GM23338 (cell line): ENCODE data around the gene ADAM30. TPM values are rescaled to one million over a fixed set of nuclear protein-coding genes. Genes with fewer than 3 reads are reported as not detected.

ENCODE experiments used
- ATAC-seq: fragments of 200-7000 bp; cut with Tn5 transposase; 3 replicates; pipeline ENCODE4 v1.9.1; 2020
- DNase-seq: peaks from one replicate; pipeline ENCODE4 v3.0.0-alpha.2; 2015; ENCODE audit warnings: low spot score
- H2AFZ ChIP-seq: fragments of 200-600 bp; sonication (generic); 2 replicates; pipeline ENCODE4 v1.8.0; 2016; ENCODE audit warnings: antibody characterized with exemption, mild to moderate bottlenecking, moderate library complexity
- H3F3A ChIP-seq: fragments of 200-600 bp; sonication (generic); replicated peaks from 2 replicates; pipeline ENCODE4 v1.8.0; 2017; ENCODE audit warnings: antibody characterized with exemption, mixed run types, low read depth
- H3K27ac ChIP-seq: fragments of 200-600 bp; sonication (generic); 2 replicates; pipeline ENCODE4 v1.6.1; 2016; ENCODE audit warnings: low read depth
- H3K27me3 ChIP-seq: fragments of 200-600 bp; sonication (generic); 2 replicates; pipeline ENCODE4 v1.8.0; 2016; ENCODE audit warnings: mild to moderate bottlenecking, mixed run types, moderate library complexity; ENCODE audit not compliant: insufficient read depth
- H3K36me3 ChIP-seq: fragments of 200-600 bp; sonication (generic); 2 replicates; pipeline ENCODE4 v1.8.0; 2016; ENCODE audit warnings: mild to moderate bottlenecking; ENCODE audit not compliant: insufficient read depth
- H3K4me1 ChIP-seq: fragments of 200-600 bp; sonication (generic); 2 replicates; pipeline ENCODE4 v1.8.0; 2016; ENCODE audit warnings: mild to moderate bottlenecking, moderate library complexity; ENCODE audit not compliant: insufficient read depth
- H3K4me2 ChIP-seq: fragments of 200-600 bp; sonication (generic); 2 replicates; pipeline ENCODE4 v1.7.1; 2017; ENCODE audit warnings: mixed run types
- H3K4me3 ChIP-seq: fragments of 200-600 bp; sonication (generic); 2 replicates; pipeline ENCODE4 v1.6.1; 2016; ENCODE audit warnings: mixed run types
- H3K79me2 ChIP-seq: fragments of 200-600 bp; sonication (generic); replicated peaks from 2 replicates; pipeline ENCODE4 v1.8.0; 2017; ENCODE audit warnings: mild to moderate bottlenecking; ENCODE audit not compliant: insufficient read depth
- H3K9me2 ChIP-seq: fragments of 200-600 bp; sonication (generic); 2 replicates; pipeline ENCODE4 v1.8.0; 2017; ENCODE audit not compliant: insufficient read depth
- H4K20me1 ChIP-seq: fragments of 200-600 bp; sonication (generic); replicated peaks from 2 replicates; pipeline ENCODE4 v1.8.0; 2017; ENCODE audit warnings: mild to moderate bottlenecking; ENCODE audit not compliant: insufficient read depth
- H3K27ac Mint-ChIP-seq: 2 replicates; pipeline ENCODE4 v1.8.0; 2020; ENCODE audit warnings: inconsistent platforms, mild to moderate bottlenecking, moderate library complexity, mixed read lengths
- H3K27me3 Mint-ChIP-seq: 3 replicates; pipeline ENCODE4 v1.8.0; 2022; ENCODE audit warnings: low read depth, mild to moderate bottlenecking, moderate library complexity, mixed read lengths, inconsistent platforms; ENCODE audit not compliant: insufficient read depth, poor library complexity
- H3K36me3 Mint-ChIP-seq: 3 replicates; pipeline ENCODE4 v1.8.0; 2021; ENCODE audit warnings: low read depth, mild to moderate bottlenecking, inconsistent platforms, moderate library complexity, mixed read lengths
- H3K4me1 Mint-ChIP-seq: 3 replicates; pipeline ENCODE4 v1.8.0; 2020; ENCODE audit warnings: mild to moderate bottlenecking, inconsistent platforms, mixed read lengths
- H3K4me3 Mint-ChIP-seq: 3 replicates; pipeline ENCODE4 v1.8.0; 2021; ENCODE audit warnings: moderate library complexity, mild to moderate bottlenecking, inconsistent platforms, mixed read lengths
- H3K9me3 Mint-ChIP-seq: 3 replicates; pipeline ENCODE4 v1.8.0; 2020; ENCODE audit warnings: moderate library complexity, mild to moderate bottlenecking, inconsistent platforms, mixed read lengths
- CREB1 ChIP-seq: fragments of 250-450 bp; sonication (Bioruptor Pico); IDR thresholded peaks from 2 replicates; pipeline ENCODE4 v1.5.0; 2020; ENCODE audit warnings: low read depth, mild to moderate bottlenecking, moderate library complexity
- EZH2 ChIP-seq: fragments of 200-600 bp; sonication (generic); IDR thresholded peaks from one replicate; pipeline ENCODE4 v1.8.0; 2017; ENCODE audit warnings: antibody characterized with exemption, mild to moderate bottlenecking, low read depth; ENCODE audit not compliant: unreplicated experiment
- EZH2phosphoT487 ChIP-seq: fragments of 200-600 bp; sonication (generic); IDR thresholded peaks from one replicate; pipeline ENCODE4 v1.8.1; 2018; ENCODE audit warnings: antibody characterized with exemption; ENCODE audit not compliant: unreplicated experiment
- JUNB ChIP-seq: IDR thresholded peaks from one replicate; pipeline ENCODE4 v1.6.1; 2016; ENCODE audit warnings: antibody characterized with exemption; ENCODE audit not compliant: unreplicated experiment
- NANOG ChIP-seq: IDR thresholded peaks from 2 replicates; pipeline ENCODE4 v1.6.1; 2016; ENCODE audit warnings: antibody characterized with exemption, borderline replicate concordance
- POLR2AphosphoS5 ChIP-seq: IDR thresholded peaks from 2 replicates; pipeline ENCODE4 v1.6.1; 2016; ENCODE audit warnings: antibody characterized with exemption, low read depth
- STAT1 ChIP-seq: IDR thresholded peaks from one replicate; pipeline ENCODE4 v1.6.1; 2016; ENCODE audit warnings: antibody characterized with exemption; ENCODE audit not compliant: unreplicated experiment
- ZNF114 ChIP-seq: fragments of 250-450 bp; sonication (Bioruptor Pico); IDR thresholded peaks from 2 replicates; pipeline ENCODE4 v1.5.0; 2020; ENCODE audit warnings: mild to moderate bottlenecking, moderate library complexity
- ZNF331 ChIP-seq: fragments of 250-450 bp; sonication (Bioruptor Pico); IDR thresholded peaks from 2 replicates; pipeline ENCODE4 v1.5.0; 2020; ENCODE audit warnings: low read depth, mild to moderate bottlenecking, moderate library complexity
- polyA plus RNA-seq: library from polyadenylated mRNA; unstranded; fragments of >200 nt; fragmentation: Nextera tagmentation; extraction: Ambion mirVana; gene quantifications from 2 replicates; pipeline ENCODE4 v1.2.1, GENCODE V29; 2016
- total RNA-seq: library from RNA; depleted of rRNA; stranded (reverse); fragments of >200 nt; shearing (Covaris generic); gene quantifications from 2 replicates; pipeline ENCODE4 v1.2.3, GENCODE V29; 2014
- TF ChIP-seq, protein P1 (sequence below), 2 experiments: fragments of 200-600 bp in 1 of 2; sonication (generic) in 1 of 2; conservative IDR thresholded peaks; 2 replicates each; pipeline versions ENCODE4 v1.5.1 to v1.6.1; 2016 to 2017; ENCODE audit warnings: antibody characterized with exemption in 2 of 2, low read depth in 2 of 2, mild to moderate bottlenecking in 2 of 2, moderate library complexity in 1 of 2
- TF ChIP-seq, protein P2 (sequence below): fragments of 250-450 bp; sonication (Bioruptor Pico); IDR thresholded peaks from 2 replicates; pipeline ENCODE4 v1.5.0; 2020; ENCODE audit warnings: mild to moderate bottlenecking, moderate library complexity
- TF ChIP-seq, protein P3 (sequence below): IDR thresholded peaks from one replicate; pipeline ENCODE4 v1.6.1; 2018; ENCODE audit warnings: antibody characterized with exemption; ENCODE audit not compliant: unreplicated experiment
- TF ChIP-seq, protein P4 (sequence below): IDR thresholded peaks from 2 replicates; pipeline ENCODE4 v1.6.1; 2016; ENCODE audit warnings: antibody characterized with exemption

The ADAM30 gene
- total and polyA plus RNA-seq, 2 experiments from 2014 or later: not detected

DNA sequence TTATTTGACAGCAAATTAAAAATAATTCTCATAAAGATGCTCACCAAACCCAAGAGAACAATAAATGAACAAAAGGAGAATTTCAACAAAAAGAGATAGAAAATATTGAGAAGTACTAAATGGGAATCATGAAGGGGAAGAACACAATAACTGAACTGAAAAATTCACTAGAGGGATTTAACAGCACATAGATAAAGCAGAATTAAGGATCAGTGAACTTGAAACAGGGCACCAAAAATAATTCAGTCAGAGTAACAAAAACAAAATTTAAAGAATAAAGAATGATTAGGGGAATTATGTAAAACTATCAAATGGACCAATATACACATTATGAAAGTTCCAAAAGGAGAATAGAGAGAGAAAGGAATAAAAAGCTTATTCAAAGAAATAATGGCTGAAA is 7.8 kb downstream of the ADAM30 start:
- no peaks in the 10 kb centered on the region for H4K20me1 ChIP-seq
- ATAC-seq: no peak
- H3K9me2 ChIP-seq: no peaks in the 10 kb centered on the region
- no peak overlapping the region for H3K4me2 ChIP-seq
- no peak overlapping the region for H3K4me3 ChIP-seq
- H3F3A ChIP-seq: no peaks in the 10 kb centered on the region
- H3K36me3 ChIP-seq: no peaks in the 10 kb centered on the region
- TF ChIP-seq JUNB (no peak), ZNF331 (CRISPR knock-in tag) (no peak), STAT1 (no peak), CREB1 (CRISPR knock-in tag) (no peak), EZH2phosphoT487 (no peak), EZH2 (no peak), POLR2AphosphoS5 (no peak), ZNF114 (no peak), NANOG (no peak)
- TF ChIP-seq, protein P1, sequence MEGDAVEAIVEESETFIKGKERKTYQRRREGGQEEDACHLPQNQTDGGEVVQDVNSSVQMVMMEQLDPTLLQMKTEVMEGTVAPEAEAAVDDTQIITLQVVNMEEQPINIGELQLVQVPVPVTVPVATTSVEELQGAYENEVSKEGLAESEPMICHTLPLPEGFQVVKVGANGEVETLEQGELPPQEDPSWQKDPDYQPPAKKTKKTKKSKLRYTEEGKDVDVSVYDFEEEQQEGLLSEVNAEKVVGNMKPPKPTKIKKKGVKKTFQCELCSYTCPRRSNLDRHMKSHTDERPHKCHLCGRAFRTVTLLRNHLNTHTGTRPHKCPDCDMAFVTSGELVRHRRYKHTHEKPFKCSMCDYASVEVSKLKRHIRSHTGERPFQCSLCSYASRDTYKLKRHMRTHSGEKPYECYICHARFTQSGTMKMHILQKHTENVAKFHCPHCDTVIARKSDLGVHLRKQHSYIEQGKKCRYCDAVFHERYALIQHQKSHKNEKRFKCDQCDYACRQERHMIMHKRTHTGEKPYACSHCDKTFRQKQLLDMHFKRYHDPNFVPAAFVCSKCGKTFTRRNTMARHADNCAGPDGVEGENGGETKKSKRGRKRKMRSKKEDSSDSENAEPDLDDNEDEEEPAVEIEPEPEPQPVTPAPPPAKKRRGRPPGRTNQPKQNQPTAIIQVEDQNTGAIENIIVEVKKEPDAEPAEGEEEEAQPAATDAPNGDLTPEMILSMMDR (conservative IDR thresholded peaks at IDR 0.05; ENCODE audit: low read depth in 2 of 2): no peak
- TF ChIP-seq, protein P2, sequence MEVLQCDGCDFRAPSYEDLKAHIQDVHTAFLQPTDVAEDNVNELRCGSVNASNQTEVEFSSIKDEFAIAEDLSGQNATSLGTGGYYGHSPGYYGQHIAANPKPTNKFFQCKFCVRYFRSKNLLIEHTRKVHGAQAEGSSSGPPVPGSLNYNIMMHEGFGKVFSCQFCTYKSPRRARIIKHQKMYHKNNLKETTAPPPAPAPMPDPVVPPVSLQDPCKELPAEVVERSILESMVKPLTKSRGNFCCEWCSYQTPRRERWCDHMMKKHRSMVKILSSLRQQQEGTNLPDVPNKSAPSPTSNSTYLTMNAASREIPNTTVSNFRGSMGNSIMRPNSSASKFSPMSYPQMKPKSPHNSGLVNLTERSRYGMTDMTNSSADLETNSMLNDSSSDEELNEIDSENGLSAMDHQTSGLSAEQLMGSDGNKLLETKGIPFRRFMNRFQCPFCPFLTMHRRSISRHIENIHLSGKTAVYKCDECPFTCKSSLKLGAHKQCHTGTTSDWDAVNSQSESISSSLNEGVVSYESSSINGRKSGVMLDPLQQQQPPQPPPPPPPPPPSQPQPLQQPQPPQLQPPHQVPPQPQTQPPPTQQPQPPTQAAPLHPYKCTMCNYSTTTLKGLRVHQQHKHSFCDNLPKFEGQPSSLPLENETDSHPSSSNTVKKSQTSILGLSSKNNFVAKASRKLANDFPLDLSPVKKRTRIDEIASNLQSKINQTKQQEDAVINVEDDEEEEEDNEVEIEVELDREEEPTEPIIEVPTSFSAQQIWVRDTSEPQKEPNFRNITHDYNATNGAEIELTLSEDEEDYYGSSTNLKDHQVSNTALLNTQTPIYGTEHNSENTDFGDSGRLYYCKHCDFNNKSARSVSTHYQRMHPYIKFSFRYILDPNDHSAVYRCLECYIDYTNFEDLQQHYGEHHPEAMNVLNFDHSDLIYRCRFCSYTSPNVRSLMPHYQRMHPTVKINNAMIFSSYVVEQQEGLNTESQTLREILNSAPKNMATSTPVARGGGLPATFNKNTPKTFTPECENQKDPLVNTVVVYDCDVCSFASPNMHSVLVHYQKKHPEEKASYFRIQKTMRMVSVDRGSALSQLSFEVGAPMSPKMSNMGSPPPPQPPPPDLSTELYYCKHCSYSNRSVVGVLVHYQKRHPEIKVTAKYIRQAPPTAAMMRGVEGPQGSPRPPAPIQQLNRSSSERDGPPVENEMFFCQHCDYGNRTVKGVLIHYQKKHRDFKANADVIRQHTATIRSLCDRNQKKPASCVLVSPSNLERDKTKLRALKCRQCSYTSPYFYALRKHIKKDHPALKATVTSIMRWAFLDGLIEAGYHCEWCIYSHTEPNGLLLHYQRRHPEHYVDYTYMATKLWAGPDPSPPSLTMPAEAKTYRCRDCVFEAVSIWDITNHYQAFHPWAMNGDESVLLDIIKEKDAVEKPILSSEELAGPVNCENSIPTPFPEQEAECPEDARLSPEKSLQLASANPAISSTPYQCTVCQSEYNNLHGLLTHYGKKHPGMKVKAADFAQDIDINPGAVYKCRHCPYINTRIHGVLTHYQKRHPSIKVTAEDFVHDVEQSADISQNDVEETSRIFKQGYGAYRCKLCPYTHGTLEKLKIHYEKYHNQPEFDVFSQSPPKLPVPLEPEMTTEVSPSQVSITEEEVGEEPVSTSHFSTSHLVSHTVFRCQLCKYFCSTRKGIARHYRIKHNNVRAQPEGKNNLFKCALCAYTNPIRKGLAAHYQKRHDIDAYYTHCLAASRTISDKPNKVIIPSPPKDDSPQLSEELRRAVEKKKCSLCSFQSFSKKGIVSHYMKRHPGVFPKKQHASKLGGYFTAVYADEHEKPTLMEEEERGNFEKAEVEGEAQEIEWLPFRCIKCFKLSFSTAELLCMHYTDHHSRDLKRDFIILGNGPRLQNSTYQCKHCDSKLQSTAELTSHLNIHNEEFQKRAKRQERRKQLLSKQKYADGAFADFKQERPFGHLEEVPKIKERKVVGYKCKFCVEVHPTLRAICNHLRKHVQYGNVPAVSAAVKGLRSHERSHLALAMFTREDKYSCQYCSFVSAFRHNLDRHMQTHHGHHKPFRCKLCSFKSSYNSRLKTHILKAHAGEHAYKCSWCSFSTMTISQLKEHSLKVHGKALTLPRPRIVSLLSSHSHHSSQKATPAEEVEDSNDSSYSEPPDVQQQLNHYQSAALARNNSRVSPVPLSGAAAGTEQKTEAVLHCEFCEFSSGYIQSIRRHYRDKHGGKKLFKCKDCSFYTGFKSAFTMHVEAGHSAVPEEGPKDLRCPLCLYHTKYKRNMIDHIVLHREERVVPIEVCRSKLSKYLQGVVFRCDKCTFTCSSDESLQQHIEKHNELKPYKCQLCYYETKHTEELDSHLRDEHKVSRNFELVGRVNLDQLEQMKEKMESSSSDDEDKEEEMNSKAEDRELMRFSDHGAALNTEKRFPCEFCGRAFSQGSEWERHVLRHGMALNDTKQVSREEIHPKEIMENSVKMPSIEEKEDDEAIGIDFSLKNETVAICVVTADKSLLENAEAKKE (CRISPR knock-in tag): no peak
- TF ChIP-seq, protein P3, sequence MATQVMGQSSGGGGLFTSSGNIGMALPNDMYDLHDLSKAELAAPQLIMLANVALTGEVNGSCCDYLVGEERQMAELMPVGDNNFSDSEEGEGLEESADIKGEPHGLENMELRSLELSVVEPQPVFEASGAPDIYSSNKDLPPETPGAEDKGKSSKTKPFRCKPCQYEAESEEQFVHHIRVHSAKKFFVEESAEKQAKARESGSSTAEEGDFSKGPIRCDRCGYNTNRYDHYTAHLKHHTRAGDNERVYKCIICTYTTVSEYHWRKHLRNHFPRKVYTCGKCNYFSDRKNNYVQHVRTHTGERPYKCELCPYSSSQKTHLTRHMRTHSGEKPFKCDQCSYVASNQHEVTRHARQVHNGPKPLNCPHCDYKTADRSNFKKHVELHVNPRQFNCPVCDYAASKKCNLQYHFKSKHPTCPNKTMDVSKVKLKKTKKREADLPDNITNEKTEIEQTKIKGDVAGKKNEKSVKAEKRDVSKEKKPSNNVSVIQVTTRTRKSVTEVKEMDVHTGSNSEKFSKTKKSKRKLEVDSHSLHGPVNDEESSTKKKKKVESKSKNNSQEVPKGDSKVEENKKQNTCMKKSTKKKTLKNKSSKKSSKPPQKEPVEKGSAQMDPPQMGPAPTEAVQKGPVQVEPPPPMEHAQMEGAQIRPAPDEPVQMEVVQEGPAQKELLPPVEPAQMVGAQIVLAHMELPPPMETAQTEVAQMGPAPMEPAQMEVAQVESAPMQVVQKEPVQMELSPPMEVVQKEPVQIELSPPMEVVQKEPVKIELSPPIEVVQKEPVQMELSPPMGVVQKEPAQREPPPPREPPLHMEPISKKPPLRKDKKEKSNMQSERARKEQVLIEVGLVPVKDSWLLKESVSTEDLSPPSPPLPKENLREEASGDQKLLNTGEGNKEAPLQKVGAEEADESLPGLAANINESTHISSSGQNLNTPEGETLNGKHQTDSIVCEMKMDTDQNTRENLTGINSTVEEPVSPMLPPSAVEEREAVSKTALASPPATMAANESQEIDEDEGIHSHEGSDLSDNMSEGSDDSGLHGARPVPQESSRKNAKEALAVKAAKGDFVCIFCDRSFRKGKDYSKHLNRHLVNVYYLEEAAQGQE: no peak
- TF ChIP-seq, protein P4, sequence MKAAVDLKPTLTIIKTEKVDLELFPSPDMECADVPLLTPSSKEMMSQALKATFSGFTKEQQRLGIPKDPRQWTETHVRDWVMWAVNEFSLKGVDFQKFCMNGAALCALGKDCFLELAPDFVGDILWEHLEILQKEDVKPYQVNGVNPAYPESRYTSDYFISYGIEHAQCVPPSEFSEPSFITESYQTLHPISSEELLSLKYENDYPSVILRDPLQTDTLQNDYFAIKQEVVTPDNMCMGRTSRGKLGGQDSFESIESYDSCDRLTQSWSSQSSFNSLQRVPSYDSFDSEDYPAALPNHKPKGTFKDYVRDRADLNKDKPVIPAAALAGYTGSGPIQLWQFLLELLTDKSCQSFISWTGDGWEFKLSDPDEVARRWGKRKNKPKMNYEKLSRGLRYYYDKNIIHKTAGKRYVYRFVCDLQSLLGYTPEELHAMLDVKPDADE: no peak
- peaks cover 2% of the 10 kb centered on the region for H3K27me3 Mint-ChIP-seq
- H2AFZ ChIP-seq: no peak overlapping the region
- no peak for DNase-seq
- H3K4me1 ChIP-seq: no peaks in the 10 kb centered on the region
- no peak overlapping the region for H3K27ac ChIP-seq
- no peak overlapping the region for H3K4me3 Mint-ChIP-seq
- H3K79me2 ChIP-seq: no peaks in the 10 kb centered on the region
- H3K9me3 Mint-ChIP-seq: no peaks in the 10 kb centered on the region
- no peaks in the 10 kb centered on the region; the same call in 2 of the 3 replicates for H3K4me1 Mint-ChIP-seq
- no peak overlapping the region for H3K27ac Mint-ChIP-seq
- no peaks in the 10 kb centered on the region for H3K36me3 Mint-ChIP-seq
- no peaks in the 10 kb centered on the region for H3K27me3 ChIP-seq
